Fibroblast of mammary gland (primary cell): ENCODE data around the gene ADNP2.

Experiments used
- DNase-seq: peaks from one replicate; pipeline ENCODE4 v3.0.0-alpha.2; 2010; ENCODE audit warnings: low read depth
- H3K4me3 ChIP-seq: 2 replicates; pipeline ENCODE4 v1.5.1; 2011; ENCODE audit warnings: low read depth, mild to moderate bottlenecking, low read length, moderate library complexity; ENCODE audit not compliant: control insufficient read depth
- TF ChIP-seq, protein P1 (sequence below): conservative IDR thresholded peaks from 2 replicates; pipeline ENCODE4 v1.5.1; 2011; ENCODE audit warnings: low read depth, low read length, inconsistent platforms; ENCODE audit not compliant: control insufficient read depth, insufficient read depth

Gene ADNP2

DNA sequence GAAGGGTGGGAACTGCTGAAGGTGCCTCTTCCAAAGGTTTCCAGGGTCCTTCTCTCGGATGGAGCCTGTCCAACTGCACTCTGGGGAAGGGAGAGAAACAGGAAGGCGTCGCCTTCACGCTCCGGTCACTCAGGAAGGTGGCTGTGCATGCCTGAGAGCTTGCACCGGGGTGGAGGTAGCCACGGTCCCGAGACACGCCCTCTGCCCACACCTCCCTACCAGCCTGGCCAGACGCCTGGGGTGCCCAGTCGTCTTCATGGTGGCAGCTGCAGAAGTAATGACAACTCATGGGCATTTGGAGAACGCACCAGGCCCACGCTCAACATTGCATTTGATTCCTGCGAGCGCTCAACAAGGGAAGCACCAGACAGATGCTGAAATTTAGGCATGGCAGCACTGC lies 59.9 kb downstream of the ADNP2 start:
- no peak overlapping the region for H3K4me3 ChIP-seq
- no peak for DNase-seq
- TF ChIP-seq, protein P1, sequence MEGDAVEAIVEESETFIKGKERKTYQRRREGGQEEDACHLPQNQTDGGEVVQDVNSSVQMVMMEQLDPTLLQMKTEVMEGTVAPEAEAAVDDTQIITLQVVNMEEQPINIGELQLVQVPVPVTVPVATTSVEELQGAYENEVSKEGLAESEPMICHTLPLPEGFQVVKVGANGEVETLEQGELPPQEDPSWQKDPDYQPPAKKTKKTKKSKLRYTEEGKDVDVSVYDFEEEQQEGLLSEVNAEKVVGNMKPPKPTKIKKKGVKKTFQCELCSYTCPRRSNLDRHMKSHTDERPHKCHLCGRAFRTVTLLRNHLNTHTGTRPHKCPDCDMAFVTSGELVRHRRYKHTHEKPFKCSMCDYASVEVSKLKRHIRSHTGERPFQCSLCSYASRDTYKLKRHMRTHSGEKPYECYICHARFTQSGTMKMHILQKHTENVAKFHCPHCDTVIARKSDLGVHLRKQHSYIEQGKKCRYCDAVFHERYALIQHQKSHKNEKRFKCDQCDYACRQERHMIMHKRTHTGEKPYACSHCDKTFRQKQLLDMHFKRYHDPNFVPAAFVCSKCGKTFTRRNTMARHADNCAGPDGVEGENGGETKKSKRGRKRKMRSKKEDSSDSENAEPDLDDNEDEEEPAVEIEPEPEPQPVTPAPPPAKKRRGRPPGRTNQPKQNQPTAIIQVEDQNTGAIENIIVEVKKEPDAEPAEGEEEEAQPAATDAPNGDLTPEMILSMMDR, result no peak

DNA sequence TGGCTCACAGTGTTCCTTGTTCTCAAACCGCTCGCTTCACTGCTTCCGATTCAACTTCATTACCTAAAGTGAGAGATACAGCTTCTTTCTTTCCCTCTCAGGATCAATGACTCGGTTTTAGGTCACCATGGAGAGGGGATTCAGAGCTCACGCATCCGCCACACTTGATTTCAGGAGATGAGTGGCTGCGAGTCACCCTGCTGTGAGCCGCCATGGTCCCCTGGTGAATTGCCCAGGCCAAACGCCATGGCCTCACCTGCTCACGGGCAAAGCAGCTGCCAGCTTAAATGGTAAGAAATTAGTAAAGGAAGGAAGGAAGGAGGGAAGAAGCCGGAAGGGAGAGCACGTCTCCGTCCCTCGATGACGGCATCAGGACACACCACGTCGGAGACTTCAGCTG lies 60.5 kb downstream of the ADNP2 start:
- TF ChIP-seq, protein P1, result no peak
- no peak overlapping the region for H3K4me3 ChIP-seq
- DNase-seq, result peak; percentile 41

DNA sequence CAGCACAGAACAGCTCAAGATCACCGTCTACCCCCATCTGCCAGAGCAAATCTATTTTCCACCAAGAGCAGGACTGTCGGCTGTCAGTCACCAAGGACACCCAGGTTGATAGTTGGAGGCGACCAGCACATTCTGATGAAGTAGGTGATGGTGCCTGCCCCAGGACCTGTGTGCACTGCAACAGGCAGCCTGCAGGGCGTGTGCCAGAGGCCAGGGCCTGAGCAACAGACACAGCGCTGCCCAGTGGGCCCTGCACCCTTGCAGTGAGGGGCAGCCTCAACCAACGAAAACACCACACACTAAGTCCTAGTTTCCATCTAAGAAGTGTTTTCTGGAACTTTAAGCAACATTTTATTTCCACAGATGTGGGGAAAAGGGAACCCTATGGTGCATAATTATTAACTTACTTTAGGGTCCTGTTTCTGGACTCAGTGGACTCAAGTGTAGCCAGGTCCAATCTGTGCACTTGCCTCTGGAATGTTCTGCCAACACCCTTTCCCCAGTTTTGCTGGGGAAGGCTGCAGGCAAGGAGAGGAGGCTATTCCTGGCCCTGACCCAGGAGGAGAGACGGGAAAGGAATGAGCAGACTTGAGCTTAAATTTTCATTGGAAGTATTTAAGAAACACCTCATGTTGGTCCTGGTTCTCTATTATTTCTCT lies 61.5 kb downstream of the ADNP2 start:
- no peak for DNase-seq
- TF ChIP-seq, protein P1, result no peak
- H3K4me3 ChIP-seq, result no peak overlapping the region

DNA sequence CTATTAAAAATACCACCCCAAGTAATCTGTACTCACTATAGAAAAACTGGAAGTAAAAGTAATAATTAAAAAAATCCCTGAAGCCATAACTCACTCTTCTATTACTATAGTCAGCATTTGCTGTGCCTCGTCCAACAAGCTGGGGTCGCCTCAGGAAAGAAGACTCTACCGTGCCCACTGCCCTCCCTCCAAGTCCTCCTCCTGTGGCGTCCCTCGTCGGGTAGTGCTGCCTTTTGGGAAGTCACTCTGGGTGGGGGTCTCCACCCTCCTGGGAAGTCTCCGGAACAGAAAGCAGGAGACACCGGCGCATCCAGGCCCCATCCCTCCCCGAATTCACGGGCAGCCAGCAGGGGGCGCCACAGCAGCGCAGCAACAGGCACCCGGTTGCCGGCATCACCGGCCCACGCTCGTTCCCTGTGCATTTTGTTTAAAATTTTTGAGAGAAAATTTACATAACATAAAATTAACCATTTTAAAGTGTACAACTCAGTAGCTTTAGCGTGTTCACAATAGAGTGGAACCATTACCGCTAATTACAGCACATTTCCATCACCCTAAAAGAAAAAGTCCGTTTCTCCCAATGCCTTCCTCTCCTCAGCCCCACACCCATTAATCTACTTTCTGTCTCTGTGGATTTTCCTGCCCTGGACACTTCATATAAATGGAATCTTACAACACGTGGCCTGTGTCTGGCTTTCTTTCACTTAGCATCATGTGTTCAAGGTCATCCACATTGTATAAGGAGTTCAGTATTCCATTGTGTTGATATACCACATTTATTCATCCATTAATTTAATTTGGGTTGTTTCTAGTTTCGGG lies 62.2 kb downstream of the ADNP2 start:
- TF ChIP-seq, protein P1, result peak; percentile 79
- peak; percentile 63 for DNase-seq
- peak overlapping the region; percentile 28 for H3K4me3 ChIP-seq

DNA sequence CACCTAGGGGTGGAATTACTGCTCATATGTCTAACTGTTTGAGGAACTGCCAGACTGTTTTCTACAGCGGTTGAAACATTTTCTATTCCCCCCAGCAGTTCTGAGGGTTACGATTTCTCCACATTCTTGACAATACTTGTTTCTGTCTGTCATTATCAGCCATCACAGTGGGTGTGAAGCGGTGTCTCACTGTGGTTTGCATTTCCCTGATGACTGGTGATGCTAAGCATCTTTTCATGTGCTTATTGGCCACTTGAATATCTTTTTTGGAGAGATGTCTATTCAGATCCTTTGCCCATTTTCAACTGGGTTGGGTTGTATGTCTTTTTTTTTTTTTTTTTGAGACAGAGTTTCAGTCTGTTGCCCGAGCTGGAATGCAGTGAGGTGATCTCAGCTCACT lies 63.0 kb downstream of the ADNP2 start:
- TF ChIP-seq, protein P1, result no peak
- DNase-seq, result no peak
- no peak overlapping the region for H3K4me3 ChIP-seq

DNA sequence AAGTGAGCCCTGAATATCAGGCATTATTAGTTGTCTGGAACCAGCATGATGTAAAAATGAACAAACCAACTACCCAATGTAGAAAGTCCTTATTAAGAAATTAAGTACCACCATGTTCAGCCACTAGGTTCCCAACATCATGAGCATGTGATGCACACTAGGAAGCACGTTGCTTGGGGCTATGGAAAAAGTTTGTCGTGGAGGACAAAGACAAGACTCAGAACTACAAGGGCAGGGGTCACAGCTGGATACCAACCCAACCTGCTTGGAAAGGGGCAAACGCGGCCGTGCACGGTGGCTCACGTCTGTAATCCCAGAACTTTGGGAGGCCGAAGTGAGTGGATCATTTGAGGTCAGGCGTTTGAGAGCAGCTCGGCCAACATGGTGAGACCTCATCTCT lies 64.0 kb downstream of the ADNP2 start:
- H3K4me3 ChIP-seq, result no peak overlapping the region
- no peak for DNase-seq

More for the DNA sequence above, 64.0 kb downstream of the ADNP2 start:
- TF ChIP-seq, protein P1, result no peak
